ENCODE results near the gene SP6.

The SP6 gene

DNA sequence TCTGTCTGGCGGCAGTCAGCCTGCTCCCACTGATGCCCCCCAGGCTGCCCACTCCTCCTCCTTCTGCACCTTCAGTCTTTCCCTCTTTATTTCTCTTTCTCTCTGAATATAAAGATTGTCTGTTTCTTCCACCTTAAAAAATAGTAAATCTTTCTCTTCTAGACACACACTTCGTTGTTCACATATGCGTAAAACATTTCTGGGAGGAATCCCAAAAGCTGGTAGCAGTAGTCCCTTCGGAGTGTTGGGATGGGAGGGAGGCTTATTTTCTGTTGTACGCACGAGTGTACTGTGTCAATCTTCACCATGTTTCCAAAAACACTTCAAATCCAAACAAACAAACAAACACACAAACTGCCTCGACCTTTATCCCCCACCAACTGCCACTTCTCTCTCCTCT, 39.3 kb downstream of the SP6 start:
- DNase-seq (ENCODE audit: low read depth): no peak

DNA sequence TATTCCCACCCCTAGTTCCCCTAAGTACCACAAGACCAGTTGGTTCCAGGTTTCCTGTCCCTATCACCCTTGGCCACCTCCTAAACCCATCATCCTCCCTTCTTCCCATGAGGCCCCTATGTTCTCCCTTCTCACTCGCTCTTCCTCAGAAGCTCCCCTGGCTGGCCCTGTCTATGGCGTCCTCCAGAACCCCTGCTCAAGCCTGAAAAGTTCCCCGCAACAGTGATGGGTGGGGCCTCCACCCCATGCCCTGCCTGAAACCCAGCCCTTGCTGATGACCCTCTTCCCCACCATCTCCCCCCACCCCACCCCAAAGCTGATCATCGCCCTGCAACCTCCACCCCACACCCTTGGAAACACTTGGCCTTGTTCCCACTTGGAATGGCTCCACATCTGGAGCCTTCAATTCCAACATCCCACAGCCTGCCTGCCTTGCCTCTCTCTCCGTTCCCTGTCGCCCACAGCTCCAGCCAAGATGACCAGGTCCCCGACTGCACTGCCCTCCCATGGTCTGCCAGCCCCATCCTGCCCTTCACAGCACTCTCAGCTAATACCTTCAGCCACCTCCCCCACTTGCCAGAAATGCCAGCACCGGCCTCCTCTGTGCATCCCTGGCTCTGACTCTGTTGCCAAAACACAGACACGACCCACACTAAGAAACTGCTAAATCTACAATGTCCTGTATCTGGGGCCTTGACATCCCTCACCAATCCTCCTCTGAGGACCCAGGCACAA, 39.9 kb downstream of the SP6 start:
- DNase-seq (ENCODE audit: low read depth): no peak

- peak; percentile 86 for DNase-seq (ENCODE audit: low read depth)
Observed at GRCh38 chr17:47810200-47810821, 40.7 kb downstream of the SP6 start.

- no peak for DNase-seq (ENCODE audit: low read depth)
Observed at GRCh38 chr17:47808830-47809480, 42.0 kb downstream of the SP6 start.

GRCh38 chr17:47808036-47808829, 42.7 kb downstream of the SP6 start:
- DNase-seq (ENCODE audit: low read depth): no peak

GRCh38 chr17:47807421-47807820, 43.5 kb downstream of the SP6 start:
- no peak for DNase-seq (ENCODE audit: low read depth)

GRCh38 chr17:47806913-47807255, 44.1 kb downstream of the SP6 start:
- no peak for DNase-seq (ENCODE audit: low read depth)

DNA sequence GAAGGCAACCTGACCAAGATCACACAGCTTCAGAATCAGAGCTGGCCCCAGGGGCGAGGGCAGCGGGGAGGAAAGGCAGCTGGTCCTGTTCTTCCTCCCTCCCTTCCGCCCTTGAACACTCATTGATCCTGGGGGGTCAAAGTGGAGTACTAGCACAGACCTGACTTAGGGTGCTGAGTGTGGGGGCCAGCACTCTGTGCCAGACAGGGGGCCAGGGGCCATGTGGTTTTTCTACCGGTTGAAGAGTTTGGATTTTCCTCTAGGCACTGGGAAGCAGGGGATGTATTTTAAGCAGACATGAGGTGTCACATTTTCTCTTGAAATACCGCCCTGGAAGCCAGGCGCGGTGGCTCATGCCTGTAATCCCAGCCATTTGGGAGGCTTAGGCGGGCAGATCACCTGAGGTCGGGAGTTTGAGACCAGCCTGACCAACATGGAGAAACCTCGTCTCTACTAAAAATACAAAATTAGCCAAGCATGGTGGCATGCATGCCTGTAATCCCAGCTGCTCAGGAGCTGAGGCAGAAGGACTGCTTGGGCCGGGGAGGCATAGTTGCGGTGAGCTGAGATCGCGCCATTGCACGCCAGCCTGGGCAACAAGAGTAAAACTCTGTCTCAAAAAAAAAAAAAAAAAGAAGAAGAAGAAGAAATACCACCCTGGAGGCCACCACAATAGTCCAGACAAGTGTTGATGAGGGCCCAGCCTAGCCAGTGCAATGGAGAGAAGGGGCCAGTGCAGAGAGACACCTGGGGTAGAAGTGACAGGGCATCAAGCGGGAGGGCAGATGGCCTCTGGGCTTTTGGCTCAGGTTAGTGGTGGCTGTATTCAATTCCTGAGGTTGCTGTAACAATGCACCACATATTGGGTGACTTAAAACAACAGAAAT, 44.7 kb downstream of the SP6 start:
- no peak for DNase-seq (ENCODE audit: low read depth)

- DNase-seq (ENCODE audit: low read depth): no peak
Observed at GRCh38 chr17:47804461-47804860, 46.5 kb downstream of the SP6 start.

- DNase-seq (ENCODE audit: low read depth): no peak
Observed at GRCh38 chr17:47803751-47804150, 47.2 kb downstream of the SP6 start.

- DNase-seq (ENCODE audit: low read depth): no peak
Observed at GRCh38 chr17:47803201-47803600, 47.8 kb downstream of the SP6 start.

- DNase-seq (ENCODE audit: low read depth): peak; percentile 48
Observed at GRCh38 chr17:47802341-47803022, 48.5 kb downstream of the SP6 start.

GRCh38 chr17:47801906-47802305, 49.1 kb downstream of the SP6 start:
- no peak for DNase-seq (ENCODE audit: low read depth)

GRCh38 chr17:47801176-47801765, 49.7 kb downstream of the SP6 start:
- no peak for DNase-seq (ENCODE audit: low read depth)

DNA sequence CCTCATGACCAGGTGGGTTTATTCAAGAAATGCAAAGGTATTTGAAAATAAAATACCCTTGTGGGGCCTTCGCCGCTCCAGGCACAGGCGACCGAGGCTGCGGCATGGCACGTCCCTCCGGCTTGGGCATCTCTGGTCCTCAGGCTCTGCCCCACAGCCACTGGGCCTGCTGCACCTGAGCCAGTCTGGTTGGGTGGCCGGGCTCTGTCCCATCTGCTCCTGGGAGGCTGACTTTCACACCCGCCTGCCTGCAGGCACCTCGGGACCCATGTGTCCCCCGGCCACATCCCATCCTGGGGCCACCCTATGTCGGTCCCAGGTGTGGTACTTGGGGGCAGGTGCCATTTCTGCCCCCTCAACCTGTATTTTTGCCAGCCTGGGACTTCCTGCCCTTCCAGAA, 50.3 kb downstream of the SP6 start:
- DNase-seq (ENCODE audit: low read depth): no peak

- peak; percentile 17 for DNase-seq (ENCODE audit: low read depth)
Observed at GRCh38 chr17:47797797-47798196, 53.2 kb downstream of the SP6 start.

All from amniotic epithelial cell (primary cell).